HepG2 (cell line): ENCODE measurements around the gene S100A16. TPM values are rescaled to one million over a fixed set of nuclear protein-coding genes. Genes with fewer than 3 reads are reported as not detected.

ENCODE experiments used
- ATAC-seq: fragments of 200-7000 bp; cut with Tn5 transposase; 3 replicates; pipeline ENCODE4 v1.9.1; 2020; ENCODE audit warnings: mild to moderate bottlenecking, moderate library complexity
- BruUV-seq: library from RNA; stranded (reverse); fragments of 400-500 nt; replicated peaks from 2 replicates; lab custom pipeline; 2021; lab: Mats Ljungman, UMichigan
- CTCF ChIA-PET: fragments of 300-600 bp; formaldehyde crosslinking; extraction: SDS; loops from one replicate; lab custom pipeline; 2021; ENCODE audit warnings: low total read pairs, inconsistent platforms, low intra/inter-chr PET ratio; lab: Yijun Ruan, JAX
- POLR2A ChIA-PET: fragments of 350-600 bp; sonication (Branson Sonifier 250); formaldehyde crosslinking; loops from one replicate; lab custom pipeline; 2020; ENCODE audit warnings: antibody characterized with exemption, inconsistent platforms; lab: Yijun Ruan, JAX
- DNase-seq: peaks from one replicate; pipeline ENCODE4 v3.0.0-alpha.2; 2015; ENCODE audit warnings: low spot score
- FAIRE-seq: peaks from 3 replicates; lab custom pipeline; 2011; peaks lifted over from hg19 to GRCh38; lab: Jason Lieb, UNC
- H2AFZ ChIP-seq: one replicate; pipeline ENCODE4 v1.6.1; 2011; ENCODE audit warnings: low read length, inconsistent platforms
- H3K27ac ChIP-seq: fragments of 300-600 bp; 3 replicates; pipeline ENCODE4 v1.8.0; 2011; ENCODE audit warnings: mixed run types, mild to moderate bottlenecking, mixed read lengths, low read length, inconsistent platforms; ENCODE audit not compliant: insufficient read depth; ENCODE audit errors: extremely low read length
- H3K27me3 ChIP-seq, 2 experiments: fragments of 200-600 bp in 1 of 2; 2 replicates in 1 of 2; 3 replicates in 1 of 2; pipeline versions ENCODE4 v1.6.0 to v1.8.0; 2011; ENCODE audit warnings: low read length in 2 of 2, mild to moderate bottlenecking in 2 of 2, moderate library complexity in 2 of 2, inconsistent platforms in 1 of 2; ENCODE audit not compliant: insufficient read depth in 2 of 2, control insufficient read depth in 1 of 2
- H3K36me3 ChIP-seq, 2 experiments: fragments of 200-600 bp in 1 of 2; replicated peaks in 1 of 2; 2 replicates in 1 of 2; 3 replicates in 1 of 2; pipeline versions ENCODE4 v1.5.1 to v1.8.0; 2011; ENCODE audit warnings: low read length in 2 of 2, inconsistent platforms in 1 of 2; ENCODE audit not compliant: insufficient read depth in 2 of 2, control insufficient read depth in 1 of 2
- H3K4me1 ChIP-seq: 2 replicates; pipeline ENCODE4 v1.5.1; 2012; ENCODE audit warnings: low read length, inconsistent platforms; ENCODE audit not compliant: insufficient read depth
- H3K4me2 ChIP-seq: 2 replicates; pipeline ENCODE4 v1.6.0; 2011; ENCODE audit warnings: low read depth, low read length, inconsistent platforms
- H3K4me3 ChIP-seq, 3 experiments: fragments of 200-600 bp in 1 of 3; sonication (generic), shearing (Covaris generic) in 1 of 3; replicated peaks in 1 of 3; 2 replicates each; pipeline ENCODE4 v1.5.1; 2011 to 2016; ENCODE audit warnings: low read length in 3 of 3, inconsistent platforms in 2 of 3, low read depth in 2 of 3, mild to moderate bottlenecking in 2 of 3, control low read depth in 1 of 3, mixed read lengths in 1 of 3; ENCODE audit not compliant: insufficient read depth in 1 of 3
- H3K79me2 ChIP-seq: one replicate; pipeline ENCODE4 v1.6.1; 2011; ENCODE audit warnings: low read length, inconsistent platforms; ENCODE audit not compliant: insufficient read depth
- H3K9ac ChIP-seq: 2 replicates; pipeline ENCODE4 v1.6.0; 2011; ENCODE audit warnings: mild to moderate bottlenecking, low read depth, low read length, inconsistent platforms; ENCODE audit not compliant: insufficient read depth
- H3K9me3 ChIP-seq: 2 replicates; pipeline ENCODE4 v1.5.1; 2012; ENCODE audit warnings: mild to moderate bottlenecking, low read length
- H4K20me1 ChIP-seq: 2 replicates; pipeline ENCODE4 v1.6.0; 2011; ENCODE audit warnings: inconsistent platforms, mild to moderate bottlenecking, low read length, moderate library complexity; ENCODE audit not compliant: insufficient read depth
- CREB3 ChIP-seq: sonication (generic); formaldehyde crosslinking; IDR thresholded peaks from 2 replicates; pipeline ENCODE4 v1.5.0; 2020; ENCODE audit warnings: missing genetic modification reagents
- CREM ChIP-seq, 2 experiments: sonication (generic) in 1 of 2; formaldehyde crosslinking in 1 of 2; IDR thresholded peaks; 2 replicates each; pipeline versions ENCODE4 v1.4.0 to v1.6.1; 2016 to 2020; ENCODE audit warnings: antibody characterized with exemption in 1 of 2, mild to moderate bottlenecking in 1 of 2, missing genetic modification reagents in 1 of 2
- DDIT3 ChIP-seq: sonication (generic); formaldehyde crosslinking; IDR thresholded peaks from 2 replicates; pipeline ENCODE4 v1.4.0; 2020; ENCODE audit warnings: mild to moderate bottlenecking, missing genetic modification reagents
- MTERF4 ChIP-seq: sonication (generic); formaldehyde crosslinking; IDR thresholded peaks from 2 replicates; pipeline ENCODE4 v1.8.0; 2023; ENCODE audit warnings: mild to moderate bottlenecking, missing genetic modification reagents
- NFE2 ChIP-seq: sonication (generic); formaldehyde crosslinking; IDR thresholded peaks from 2 replicates; pipeline ENCODE4 v1.4.0; 2020; ENCODE audit warnings: missing genetic modification reagents
- PAWR ChIP-seq: sonication (generic); formaldehyde crosslinking; IDR thresholded peaks from 2 replicates; pipeline ENCODE4 v1.4.0; 2020; ENCODE audit warnings: missing genetic modification reagents, mild to moderate bottlenecking, borderline replicate concordance
- POGZ ChIP-seq: sonication (generic); formaldehyde crosslinking; IDR thresholded peaks from 2 replicates; pipeline ENCODE4 v1.4.0; 2020; ENCODE audit warnings: mild to moderate bottlenecking, missing genetic modification reagents
- POLR2AphosphoS2 ChIP-seq: IDR thresholded peaks from 2 replicates; pipeline ENCODE4 v1.6.1; 2011; ENCODE audit warnings: low read depth, low read length, improper control_type of control experiment
- SALL1 ChIP-seq: sonication (generic); formaldehyde crosslinking; IDR thresholded peaks from 2 replicates; pipeline ENCODE4 v1.8.0; 2022; ENCODE audit warnings: mild to moderate bottlenecking, missing genetic modification reagents
- STAT6 ChIP-seq: sonication (generic); formaldehyde crosslinking; IDR thresholded peaks from 2 replicates; pipeline ENCODE4 v1.4.0; 2020; ENCODE audit warnings: missing genetic modification reagents, mild to moderate bottlenecking, borderline replicate concordance
- TIGD3 ChIP-seq: sonication (generic); formaldehyde crosslinking; IDR thresholded peaks from 2 replicates; pipeline ENCODE4 v1.5.1; 2020; ENCODE audit warnings: mild to moderate bottlenecking, missing genetic modification reagents, borderline replicate concordance
- TMF1 ChIP-seq: sonication (generic); formaldehyde crosslinking; IDR thresholded peaks from 2 replicates; pipeline ENCODE4 v1.8.1; 2022; ENCODE audit warnings: low read depth, missing genetic modification reagents
- ZMYM2 ChIP-seq: sonication (generic); formaldehyde crosslinking; IDR thresholded peaks from 2 replicates; pipeline ENCODE4 v1.8.0; 2022; ENCODE audit warnings: mild to moderate bottlenecking, missing genetic modification reagents
- ZNF276 ChIP-seq: sonication (generic); formaldehyde crosslinking; IDR thresholded peaks from 2 replicates; pipeline ENCODE4 v1.4.0; 2020; ENCODE audit warnings: mild to moderate bottlenecking, low read depth, missing genetic modification reagents
- ZNF629 ChIP-seq: sonication (generic); formaldehyde crosslinking; conservative IDR thresholded peaks from 2 replicates; pipeline ENCODE4 v1.5.0; 2020; ENCODE audit warnings: missing genetic modification reagents
- ZNF768 ChIP-seq: sonication (generic); formaldehyde crosslinking; IDR thresholded peaks from 2 replicates; pipeline ENCODE4 v1.4.0; 2020; ENCODE audit warnings: missing genetic modification reagents
- WGBS: methylation state at CpG from one replicate; pipeline ENCODE4 v1.1.6; 2017; ENCODE audit warnings: low lambda C conversion rate; 5-methylcytosine and 5-hydroxymethylcytosine counted together
- in situ Hi-C: cut with HindIII; loops from 2 replicates; pipeline ENCODE4 v1.10.0; 2017; ENCODE audit warnings: low pct_unique_long_range_greater_than_20kb; ENCODE audit not compliant: extremely low pct_ligation_motif_present
- intact Hi-C: fragments of 100-400 bp; cut with micrococcal nuclease; formaldehyde crosslinking; loops from one replicate; pipeline ENCODE4 v1.10.0; 2022; ENCODE audit not compliant: unreplicated experiment
- polyA plus RNA-seq, 8 experiments: library from polyadenylated mRNA; depleted of rRNA in 3 of 8; stranded (reverse) in 7 of 8; unstranded in 1 of 8; fragments of >200 nt; fragmentation: Illumina TruSeq in 4 of 8; extraction: Trizol in 4 of 8; gene quantifications; 2 replicates each; pipeline versions ENCODE4 v1.2.1 to v1.2.3, GENCODE V29; 2011 to 2016; ENCODE audit warnings: low read depth in 4 of 8, missing spikeins in 1 of 8, mixed read lengths in 1 of 8; ENCODE audit not compliant: insufficient read depth in 1 of 8
- total RNA-seq, 5 experiments: library from RNA; depleted of rRNA; stranded (reverse); fragments of >200 nt; fragmentation: Illumina TruSeq; extraction: Trizol; gene quantifications; 2 replicates each; pipeline ENCODE4 v1.2.3, GENCODE V29; 2016; ENCODE audit warnings: low read depth in 1 of 5

The S100A16 gene
- total and polyA plus RNA-seq, 2 of the 13 experiments (the other 11 are each of a cell fraction or from before 2014, with no cell fraction given), result 46.0 to 195 TPM

- no peak for TF ChIP-seq DDIT3 (CRISPR knock-in tag)
- no peak for TF ChIP-seq NFE2
- TF ChIP-seq POLR2AphosphoS2, result no peak
These were observed 27.9 kb downstream of the S100A16 start (continued) for GRCh38 chr1:153585006-153585405.

GRCh38 chr1:153583976-153584375 lies 29.0 kb downstream of the S100A16 start:
- no peak overlapping the region for H3K27ac ChIP-seq
- no peak overlapping the region for H3K9ac ChIP-seq
- WGBS, result 36% methylated on average over 2 of the region's 2 CpGs
- no TSS peak for BruUV-seq
- H3K9me3 ChIP-seq, result no peaks in the 10 kb centered on the region
- no peaks in the 10 kb centered on the region for H4K20me1 ChIP-seq
- ATAC-seq (no peak), FAIRE-seq (no peak), DNase-seq (no peak)
- CTCF ChIA-PET, result no interaction called here
- no peaks in the 10 kb centered on the region for H3K4me1 ChIP-seq
- H3K27me3 ChIP-seq, result 0 out of 5 replicates have a peak, but pooled peaks cover 1 to 3% of the 10 kb centered on the region in 2 experiments
- no peak overlapping the region for H2AFZ ChIP-seq
- no peaks in the 10 kb centered on the region for H3K36me3 ChIP-seq
- intact Hi-C loops, result no loop called here
- H3K4me2 ChIP-seq, result no peak overlapping the region
- no peaks in the 10 kb centered on the region for H3K79me2 ChIP-seq
- in situ Hi-C loops, result no loop called here
- POLR2A ChIA-PET, result no interaction called here
- no peak overlapping the region for H3K4me3 ChIP-seq
- TF ChIP-seq POGZ (no peak), ZMYM2 (no peak), TMF1 (CRISPR knock-in tag) (no peak), CREB3 (CRISPR knock-in tag) (no peak), SALL1 (CRISPR knock-in tag) (no peak), TIGD3 (CRISPR knock-in tag) (no peak), ZNF768 (CRISPR knock-in tag) (no peak), PAWR (no peak), MTERF4 (CRISPR knock-in tag) (no peak), ZNF629 (CRISPR knock-in tag) (no peak), STAT6 (CRISPR knock-in tag) (no peak), ZNF276 (CRISPR knock-in tag) (no peak), CREM (IDR thresholded peaks at IDR 0.05) (no peak), CREM (CRISPR knock-in tag; IDR thresholded peaks at IDR 0.05) (no peak)
